ENCODE measurements around the gene ZNF81.

GRCh38 chrX:47918274-47918673, 81.6 kb downstream of the ZNF81 start:
- no peak for TF ChIP-seq CTCF (IDR thresholded peaks at IDR 0.05)
- no peak for TF ChIP-seq POLR2A (IDR thresholded peaks at IDR 0.05)
